Lung (tissue), 12 donors: ENCODE data around the gene MYO5C. TPM values are rescaled to one million over a fixed set of nuclear protein-coding genes. Genes with fewer than 3 reads are reported as not detected.
A peak's percentile ranks its signal among the peaks of the same experiment; 100 is the strongest.

Experiments used
- ATAC-seq: fragments of 200-7000 bp; cut with Tn5 transposase; one replicate; pipeline ENCODE4 v1.9.1; 2020; ENCODE audit warnings: moderate number of reproducible peaks; ENCODE audit not compliant: insufficient read depth, low FRiP score
- DNase-seq, 3 donors: peaks; one replicate each; pipeline ENCODE4 v3.0.0-alpha.2; 2013 to 2017
- H3K27ac ChIP-seq, 2 donors: one replicate each; pipeline ENCODE4 v1.5.1; 2013; ENCODE audit warnings: mild to moderate bottlenecking in 2 of 2, moderate library complexity in 2 of 2, control low read depth in 1 of 2, inconsistent platforms in 1 of 2, low read depth in 1 of 2, low read length in 1 of 2
- H3K27me3 ChIP-seq, 3 donors: one replicate each; pipeline ENCODE4 v1.5.1; 2013; ENCODE audit warnings: low read length in 2 of 3; ENCODE audit not compliant: control insufficient read depth in 3 of 3, insufficient read depth in 3 of 3
- H3K36me3 ChIP-seq, 4 donors: one replicate each; pipeline ENCODE4 v1.5.1; 2013; ENCODE audit warnings: low read length in 4 of 4, mild to moderate bottlenecking in 1 of 4, moderate library complexity in 1 of 4; ENCODE audit not compliant: control insufficient read depth in 4 of 4, insufficient read depth in 4 of 4
- H3K4me1 ChIP-seq, 5 donors: one replicate each; pipeline ENCODE4 v1.5.1; 2013; ENCODE audit warnings: low read length in 5 of 5, mild to moderate bottlenecking in 2 of 5, moderate library complexity in 1 of 5; ENCODE audit not compliant: control insufficient read depth in 5 of 5, insufficient read depth in 5 of 5
- H3K4me3 ChIP-seq: one replicate; pipeline ENCODE4 v1.5.1; 2013; ENCODE audit warnings: mild to moderate bottlenecking, control low read depth, moderate library complexity
- H3K9ac ChIP-seq, 2 donors: one replicate each; pipeline ENCODE4 v1.5.1; 2013; ENCODE audit warnings: low read length in 2 of 2, control low read depth in 1 of 2; ENCODE audit not compliant: insufficient read depth in 1 of 2
- H3K9me3 ChIP-seq, 4 donors: one replicate each; pipeline ENCODE4 v1.5.1; 2013; ENCODE audit warnings: low read length in 3 of 4, mild to moderate bottlenecking in 1 of 4, moderate library complexity in 1 of 4; ENCODE audit not compliant: control insufficient read depth in 4 of 4, insufficient read depth in 3 of 4
- WGBS, 2 donors: extraction: QIAGEN DNeasy Blood & Tissue Kit; methylation state at CpG; one replicate each; pipeline ENCODE4 v1.1.7; 2013; 5-methylcytosine and 5-hydroxymethylcytosine counted together
- polyA plus RNA-seq, 2 donors: library from polyadenylated mRNA; stranded (reverse); fragments of 200-250 nt; gene quantifications; one replicate each; pipeline ENCODE4 v1.2.1, GENCODE V29; 2013
- total RNA-seq, 2 donors: library from RNA; depleted of rRNA in 1 of 2; stranded (reverse); fragments of >200 nt in 1 of 2; gene quantifications; one replicate each; pipeline ENCODE4 v1.2.1, GENCODE V29; 2014 to 2021
- TF ChIP-seq, protein P1 (sequence below): IDR thresholded peaks from 2 replicates; pipeline ENCODE4 v1.5.1; 2012; ENCODE audit warnings: mild to moderate bottlenecking; ENCODE audit errors: control extremely low read depth, extremely low read depth
- donor health status: control.
- donor health status: control.
- donor health status: Bipolar disorder and iron deficiency.
- donor health status: healthy.
- donor health status: DM: yes; HTN: yes; CAD: no.

Gene MYO5C
- total and polyA plus RNA-seq, 4 donors, result 11.1 to 70.1 (median 40.0) TPM

DNA sequence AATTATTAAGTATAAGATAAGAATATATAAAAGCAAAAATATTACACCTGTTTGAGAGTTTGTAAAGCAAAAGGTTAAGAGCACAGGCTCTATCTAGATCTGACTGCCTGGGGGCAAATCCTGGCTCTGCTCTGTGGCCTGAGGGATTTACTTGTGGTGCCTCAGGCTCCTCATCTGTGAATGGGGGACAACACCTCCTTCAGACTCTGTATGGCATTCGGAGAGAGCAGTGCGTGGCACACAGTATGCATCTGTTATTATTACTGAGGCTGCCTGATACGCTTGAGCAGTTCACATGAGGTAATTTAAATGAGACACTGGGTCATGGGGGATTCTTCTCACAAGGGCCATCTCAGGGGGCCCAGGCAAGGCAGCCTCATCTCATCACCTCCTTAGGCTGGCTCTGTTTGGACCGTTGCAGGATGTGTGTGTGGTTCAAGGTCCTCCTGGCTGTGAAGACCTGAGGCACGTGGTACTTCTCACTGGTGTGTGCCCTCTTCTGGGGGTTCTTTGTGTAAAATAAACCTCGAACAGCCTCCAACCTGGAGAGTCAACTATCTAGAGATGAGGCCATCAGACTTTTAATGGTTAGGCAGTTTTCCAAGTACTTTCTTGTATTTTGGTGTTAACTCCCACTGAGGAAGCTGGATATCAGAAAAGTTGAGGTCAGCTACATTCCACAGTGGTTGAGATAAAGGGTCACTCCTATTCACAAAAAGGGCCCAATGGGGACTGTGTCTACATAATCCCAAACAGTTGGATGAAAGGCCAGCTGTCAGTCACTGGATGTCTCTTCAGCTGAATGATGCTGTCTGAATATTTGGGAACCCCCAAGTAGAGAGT lies 113.4 kb downstream of the MYO5C start:
- 84 to 91% methylated on average over 6 of the region's 6 CpGs for WGBS, 2 donors

DNA sequence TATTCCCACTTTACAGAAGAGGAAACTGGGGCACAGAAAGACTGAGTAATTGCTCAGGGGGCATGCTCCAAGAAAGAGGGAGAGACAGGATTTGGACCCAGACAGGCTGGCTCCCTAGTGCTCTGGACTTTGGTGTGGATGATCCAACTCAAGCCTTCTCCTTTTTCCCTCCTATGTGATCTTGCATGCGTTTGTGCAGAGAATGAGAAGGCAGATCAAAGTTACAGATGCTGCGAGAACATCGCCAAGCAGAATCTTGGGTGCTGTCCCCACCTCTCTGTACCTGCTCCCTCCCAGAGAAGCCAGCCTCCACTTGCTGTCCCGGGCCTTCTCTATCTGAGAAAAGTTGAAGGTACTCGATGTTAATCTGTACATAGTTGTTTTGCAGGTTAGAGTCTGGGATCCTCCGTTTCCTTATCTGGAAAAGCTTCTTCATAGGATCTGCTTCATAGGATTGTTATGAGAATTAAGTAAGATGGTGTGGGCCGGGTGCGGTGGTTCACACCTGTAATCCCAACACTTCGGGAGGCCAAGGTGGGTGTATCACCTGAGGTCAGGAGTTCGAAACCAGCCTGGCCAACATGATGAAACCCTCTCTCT lies 114.7 kb downstream of the MYO5C start:
- no peak for DNase-seq
- Histone ChIP-seq H3K36me3 (no peaks in the 10 kb centered on the region), H3K9ac (no peak overlapping the region)

More for the DNA sequence above, 113.4 kb downstream of the MYO5C start:
- Histone ChIP-seq H3K36me3 (no peaks in the 10 kb centered on the region), H3K9me3 (no peaks in the 10 kb centered on the region), H3K27ac (no peak overlapping the region), H3K4me1 (peaks cover 0 to 25% (median 6%) of the 10 kb centered on the region in 5 donors), H3K9ac (no peak overlapping the region), H3K27me3 (peaks cover 0 to 9% (median 4%) of the 10 kb centered on the region in 3 donors), H3K4me3 (no peak overlapping the region)
- ATAC-seq (no peak), DNase-seq (no peak)
- TF ChIP-seq, protein P1, sequence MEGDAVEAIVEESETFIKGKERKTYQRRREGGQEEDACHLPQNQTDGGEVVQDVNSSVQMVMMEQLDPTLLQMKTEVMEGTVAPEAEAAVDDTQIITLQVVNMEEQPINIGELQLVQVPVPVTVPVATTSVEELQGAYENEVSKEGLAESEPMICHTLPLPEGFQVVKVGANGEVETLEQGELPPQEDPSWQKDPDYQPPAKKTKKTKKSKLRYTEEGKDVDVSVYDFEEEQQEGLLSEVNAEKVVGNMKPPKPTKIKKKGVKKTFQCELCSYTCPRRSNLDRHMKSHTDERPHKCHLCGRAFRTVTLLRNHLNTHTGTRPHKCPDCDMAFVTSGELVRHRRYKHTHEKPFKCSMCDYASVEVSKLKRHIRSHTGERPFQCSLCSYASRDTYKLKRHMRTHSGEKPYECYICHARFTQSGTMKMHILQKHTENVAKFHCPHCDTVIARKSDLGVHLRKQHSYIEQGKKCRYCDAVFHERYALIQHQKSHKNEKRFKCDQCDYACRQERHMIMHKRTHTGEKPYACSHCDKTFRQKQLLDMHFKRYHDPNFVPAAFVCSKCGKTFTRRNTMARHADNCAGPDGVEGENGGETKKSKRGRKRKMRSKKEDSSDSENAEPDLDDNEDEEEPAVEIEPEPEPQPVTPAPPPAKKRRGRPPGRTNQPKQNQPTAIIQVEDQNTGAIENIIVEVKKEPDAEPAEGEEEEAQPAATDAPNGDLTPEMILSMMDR, result no peak

DNA sequence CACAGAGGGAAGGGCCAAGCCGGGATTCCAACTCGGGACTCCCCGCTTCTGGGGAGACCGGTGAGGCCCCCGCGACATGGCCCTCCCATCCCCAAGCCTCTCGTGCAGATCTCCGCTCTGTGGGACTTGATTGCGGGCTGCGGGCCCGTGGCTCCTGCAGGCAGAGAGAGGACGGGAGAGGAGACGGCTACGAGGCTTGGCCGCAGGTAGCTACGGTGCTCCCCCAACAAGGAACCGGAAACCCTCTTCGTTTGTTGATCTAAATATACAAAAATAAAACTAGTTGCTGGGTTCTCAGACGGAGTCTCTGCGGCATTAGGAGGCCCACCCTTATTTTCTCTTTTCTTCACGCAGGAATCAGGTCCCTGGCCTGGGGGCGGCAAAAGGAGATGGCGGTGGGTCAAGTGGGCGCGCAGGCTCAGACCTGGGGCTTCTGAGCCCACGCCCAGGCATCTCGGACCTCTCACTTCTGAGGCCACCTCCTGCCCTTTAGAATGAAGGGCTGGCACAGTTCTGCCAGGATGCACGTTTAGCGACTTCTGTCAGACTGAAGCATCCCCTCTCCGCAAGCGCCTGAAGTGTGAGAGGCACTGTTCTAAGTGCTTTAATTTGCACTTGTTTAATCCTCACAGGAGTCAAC lies 115.3 kb downstream of the MYO5C start:
- Histone ChIP-seq H3K36me3 (no peaks in the 10 kb centered on the region), H3K4me1 (peaks cover 0 to 25% (median 6%) of the 10 kb centered on the region in 5 donors), H3K9me3 (no peaks in the 10 kb centered on the region), H3K4me3 (peak overlapping the region; percentile 91), H3K9ac (peak overlapping the region; percentile 39 to 80), H3K27me3 (peaks cover 0 to 9% (median 4%) of the 10 kb centered on the region in 3 donors), H3K27ac (peak overlapping the region in 1 of 2 donors; percentile 94)
- TF ChIP-seq, protein P1, result no peak
- WGBS, 2 donors, result 6% methylated on average over 31 of the region's 31 CpGs
- ATAC-seq (peak; percentile 1), DNase-seq (peak in 2 of 3 donors; percentile 18 to 19)

More for the DNA sequence above, 114.7 kb downstream of the MYO5C start:
- TF ChIP-seq, protein P1, result no peak
- no peak for ATAC-seq
- Histone ChIP-seq H3K4me1 (peaks cover 0 to 25% (median 6%) of the 10 kb centered on the region in 5 donors), H3K27ac (no peak overlapping the region), H3K9me3 (no peaks in the 10 kb centered on the region), H3K27me3 (peaks cover 0 to 9% (median 4%) of the 10 kb centered on the region in 3 donors), H3K4me3 (no peak overlapping the region)
- 86 to 87% methylated on average over 10 of the region's 10 CpGs for WGBS, 2 donors
